ENCODE results near the gene OPN1MW2. TPM values are rescaled to one million over a fixed set of nuclear protein-coding genes. Genes with fewer than 3 reads are reported as not detected.
"Not testable (repeated sequence)": the region's sequence is repeated elsewhere in the genome, so short reads cannot be mapped to it uniquely, and the experiment has no call there.

Gene OPN1MW2
- total RNA-seq, 1 donor from 2014 or later, result not detected

- DNase-seq (ENCODE audit: low read depth), result not testable (repeated sequence)
Observed at GRCh38 chrX:154269245-154269644, 49.7 kb downstream of the OPN1MW2 start.

Other genes with a start within 250 kb of the OPN1MW2 start
- 11.6 and 34.7 TPM in 2 replicates for gene HCFC1, start 247.9 kb upstream of the OPN1MW2 start, total RNA-seq
- 5.4 and 8.3 TPM in 2 replicates for gene TMEM187, start 247.0 kb upstream of the OPN1MW2 start, total RNA-seq
- 78.7 and 79.4 TPM in 2 replicates for gene IRAK1, start 199.9 kb upstream of the OPN1MW2 start, total RNA-seq
- gene MECP2, start 122.0 kb upstream of the OPN1MW2 start, total RNA-seq, result 16.7 and 32.1 TPM in 2 replicates
- gene OPN1LW, start 75.5 kb upstream of the OPN1MW2 start, total RNA-seq, result not detected in 2 replicates
- not detected in 2 replicates for gene OPN1MW, start 37.2 kb upstream of the OPN1MW2 start, total RNA-seq
- gene OPN1MW3, start 37.8 kb downstream of the OPN1MW2 start, total RNA-seq, result not detected in 2 replicates
- gene TEX28, start 75.4 kb downstream of the OPN1MW2 start, total RNA-seq, result not detected in 2 replicates
- not detected in 2 replicates for gene TKTL1, start 76.0 kb downstream of the OPN1MW2 start, total RNA-seq
- gene FLNA, start 154.9 kb downstream of the OPN1MW2 start, total RNA-seq, result 1,833 and 2,112 TPM in 2 replicates
- 14.9 and 16.8 TPM in 2 replicates for gene EMD, start 159.5 kb downstream of the OPN1MW2 start, total RNA-seq
- gene RPL10, start 178.6 kb downstream of the OPN1MW2 start, total RNA-seq, result 3,735 and 5,196 TPM in 2 replicates
- gene DNASE1L1, start 189.5 kb downstream of the OPN1MW2 start, total RNA-seq, result 34.7 and 42.5 TPM in 2 replicates
- gene TAFAZZIN, start 191.8 kb downstream of the OPN1MW2 start, total RNA-seq, result 16.8 and 21.2 TPM in 2 replicates
- 69.8 and 70.8 TPM in 2 replicates for gene ATP6AP1, start 208.9 kb downstream of the OPN1MW2 start, total RNA-seq
- 37.3 and 104 TPM in 2 replicates for gene GDI1, start 217.4 kb downstream of the OPN1MW2 start, total RNA-seq
- 65.8 and 71.8 TPM in 2 replicates for gene FAM50A, start 224.4 kb downstream of the OPN1MW2 start, total RNA-seq
- 13.0 and 33.7 TPM in 2 replicates for gene PLXNA3, start 238.5 kb downstream of the OPN1MW2 start, total RNA-seq

Data from renal cortical epithelial cell (primary cell).